ENCODE measurements around the gene ZNF10.

The ZNF10 gene

GRCh38 chr12:133204264-133204603, 73.8 kb downstream of the ZNF10 start:
- no peak overlapping the region for H3K27ac Mint-ChIP-seq (ENCODE audit: low read depth)
- peaks cover 24% of the 10 kb centered on the region for H3K9me3 Mint-ChIP-seq

GRCh38 chr12:133206390-133206789, 76.0 kb downstream of the ZNF10 start:
- ATAC-seq (replicated peaks; ENCODE audit: extremely low read depth, poor library complexity, severe bottlenecking), result no peak
- H3K27ac Mint-ChIP-seq (ENCODE audit: low read depth), result no peak overlapping the region
- H3K27me3 Mint-ChIP-seq, result no peaks in the 10 kb centered on the region
- H3K9me3 Mint-ChIP-seq, result peaks cover 9% of the 10 kb centered on the region
- peaks cover 28% of the 10 kb centered on the region for H3K36me3 Mint-ChIP-seq (ENCODE audit: insufficient read depth)
- no peak for DNase-seq (ENCODE audit: low spot score in 2 of 2)
- H3K4me1 Mint-ChIP-seq, result no peaks in the 10 kb centered on the region
- no peak overlapping the region for H3K4me3 Mint-ChIP-seq

More at GRCh38 chr12:133204264-133204603, 73.8 kb downstream of the ZNF10 start:
- no peaks in the 10 kb centered on the region for H3K27me3 Mint-ChIP-seq
- H3K4me3 Mint-ChIP-seq, result no peak overlapping the region
- peaks cover 41% of the 10 kb centered on the region for H3K36me3 Mint-ChIP-seq (ENCODE audit: insufficient read depth)
- no peak for DNase-seq (ENCODE audit: low spot score in 2 of 2)
- peaks cover 7% of the 10 kb centered on the region for H3K4me1 Mint-ChIP-seq
- ATAC-seq (replicated peaks; ENCODE audit: extremely low read depth, poor library complexity, severe bottlenecking), result no peak

All from central memory CD8-positive, alpha-beta T cell (primary cell).